Upper lobe of left lung (tissue), 4 donors: ENCODE results near the gene DISP3.

ENCODE experiments used
- CTCF ChIP-seq, 6 experiments: fragments of 450-650 bp in 4 of 6; fragments of 200-600 bp in 2 of 6; sonication (generic) in 2 of 6; IDR thresholded peaks; one replicate each; pipeline ENCODE4 v1.5.1; 2016 to 2019; ENCODE audit warnings: antibody characterized with exemption in 6 of 6
- POLR2A ChIP-seq, 4 donors: fragments of 450-650 bp; IDR thresholded peaks; one replicate each; pipeline ENCODE4 v1.5.1; 2016 to 2017; ENCODE audit warnings: antibody characterized with exemption in 4 of 4, mild to moderate bottlenecking in 2 of 4

- no peak for TF ChIP-seq CTCF (IDR thresholded peaks at IDR 0.05)
- TF ChIP-seq POLR2A (IDR thresholded peaks at IDR 0.05) = no peak
These were observed 6.2 kb upstream of the DISP3 start for GRCh38 chr1:11472741-11473140.
